Measurements from ENCODE around the gene CFAP410.

Gene CFAP410

DNA sequence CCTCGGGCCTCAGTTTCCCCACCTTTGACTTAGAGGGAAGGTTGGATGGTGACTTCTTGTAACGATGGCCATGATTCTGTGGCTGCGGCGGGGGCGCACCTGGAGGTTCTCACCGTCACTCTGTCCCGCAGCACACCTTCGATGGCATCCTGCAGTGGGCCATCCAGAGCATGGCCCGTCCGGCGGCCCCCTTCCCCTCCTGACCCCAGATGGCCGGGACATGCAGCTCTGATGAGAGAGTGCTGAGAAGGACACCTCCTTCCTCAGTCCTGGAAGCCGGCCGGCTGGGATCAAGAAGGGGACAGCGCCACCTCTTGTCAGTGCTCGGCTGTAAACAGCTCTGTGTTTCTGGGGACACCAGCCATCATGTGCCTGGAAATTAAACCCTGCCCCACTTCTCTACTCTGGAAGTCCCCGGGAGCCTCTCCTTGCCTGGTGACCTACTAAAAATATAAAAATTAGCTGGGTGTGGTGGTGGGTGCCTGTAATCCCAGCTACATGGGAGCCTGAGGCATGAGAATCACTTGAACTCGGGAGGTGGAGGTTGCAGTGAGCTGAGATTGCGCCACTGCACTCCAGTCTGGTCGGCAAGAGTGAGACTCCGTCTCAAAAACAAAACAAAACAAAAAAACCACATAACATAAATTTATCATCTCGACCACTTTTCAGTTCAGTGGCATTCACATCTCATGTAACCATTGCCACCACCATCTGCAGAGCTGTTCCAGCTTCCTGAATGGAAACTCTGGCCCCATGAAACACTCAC, 41.5 kb downstream of the CFAP410 start:
- Histone ChIP-seq H3K9ac (ENCODE audit: low read depth, low read length) (no peak overlapping the region), H3K36me3 (ENCODE audit: control insufficient read depth, insufficient read depth, low read length) (no peaks in the 10 kb centered on the region), H3K4me3 (ENCODE audit: low read depth, low read length) (no peak overlapping the region), H3K27me3 (ENCODE audit: control insufficient read depth, insufficient read depth, low read length) (no peaks in the 10 kb centered on the region), H3K4me1 (ENCODE audit: control insufficient read depth, insufficient read depth, low read length) (peaks cover 7% of the 10 kb centered on the region), H3K9me3 (ENCODE audit: control insufficient read depth, insufficient read depth, low read length) (no peaks in the 10 kb centered on the region)

GRCh38 chr21:44296916-44297315, 42.3 kb downstream of the CFAP410 start:
- H3K4me1 ChIP-seq (ENCODE audit: control insufficient read depth, insufficient read depth, low read length), result peaks cover 7% of the 10 kb centered on the region
- no peaks in the 10 kb centered on the region for H3K9me3 ChIP-seq (ENCODE audit: control insufficient read depth, insufficient read depth, low read length)
- no peak overlapping the region for H3K9ac ChIP-seq (ENCODE audit: low read depth, low read length)
- H3K4me3 ChIP-seq (ENCODE audit: low read depth, low read length), result no peak overlapping the region
- H3K36me3 ChIP-seq (ENCODE audit: control insufficient read depth, insufficient read depth, low read length), result no peaks in the 10 kb centered on the region
- H3K27me3 ChIP-seq (ENCODE audit: control insufficient read depth, insufficient read depth, low read length), result no peaks in the 10 kb centered on the region

GRCh38 chr21:44296103-44296519, 43.1 kb downstream of the CFAP410 start:
- Histone ChIP-seq H3K4me1 (ENCODE audit: control insufficient read depth, insufficient read depth, low read length) (peaks cover 7% of the 10 kb centered on the region), H3K27me3 (ENCODE audit: control insufficient read depth, insufficient read depth, low read length) (no peaks in the 10 kb centered on the region), H3K9ac (ENCODE audit: low read depth, low read length) (no peak overlapping the region), H3K4me3 (ENCODE audit: low read depth, low read length) (no peak overlapping the region), H3K9me3 (ENCODE audit: control insufficient read depth, insufficient read depth, low read length) (no peaks in the 10 kb centered on the region), H3K36me3 (ENCODE audit: control insufficient read depth, insufficient read depth, low read length) (no peaks in the 10 kb centered on the region)

DNA sequence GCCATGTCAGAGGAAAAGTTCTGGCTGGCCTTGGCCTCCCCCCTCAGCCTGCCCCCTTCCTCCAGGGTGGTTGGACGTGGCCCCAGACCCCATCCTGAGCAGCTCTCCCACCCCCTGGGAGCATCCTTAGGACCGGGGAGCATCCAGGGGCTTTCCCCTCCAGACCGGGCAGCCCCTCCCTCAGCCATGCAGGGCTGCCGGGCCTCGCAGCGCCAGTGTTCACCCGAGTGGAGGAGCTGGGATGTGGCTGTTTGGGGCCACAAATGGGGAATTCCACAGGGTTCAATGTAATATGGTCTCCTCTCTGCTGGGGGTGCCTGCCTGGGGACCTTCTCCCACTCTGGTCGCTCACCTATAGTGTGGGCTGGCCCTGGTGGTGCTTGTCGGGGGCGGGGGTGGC, 43.5 kb downstream of the CFAP410 start:
- Histone ChIP-seq H3K9ac (ENCODE audit: low read depth, low read length) (no peak overlapping the region), H3K4me1 (ENCODE audit: control insufficient read depth, insufficient read depth, low read length) (peaks cover 4% of the 10 kb centered on the region), H3K27me3 (ENCODE audit: control insufficient read depth, insufficient read depth, low read length) (no peaks in the 10 kb centered on the region), H3K36me3 (ENCODE audit: control insufficient read depth, insufficient read depth, low read length) (no peaks in the 10 kb centered on the region), H3K9me3 (ENCODE audit: control insufficient read depth, insufficient read depth, low read length) (no peaks in the 10 kb centered on the region), H3K4me3 (ENCODE audit: low read depth, low read length) (no peak overlapping the region)

DNA sequence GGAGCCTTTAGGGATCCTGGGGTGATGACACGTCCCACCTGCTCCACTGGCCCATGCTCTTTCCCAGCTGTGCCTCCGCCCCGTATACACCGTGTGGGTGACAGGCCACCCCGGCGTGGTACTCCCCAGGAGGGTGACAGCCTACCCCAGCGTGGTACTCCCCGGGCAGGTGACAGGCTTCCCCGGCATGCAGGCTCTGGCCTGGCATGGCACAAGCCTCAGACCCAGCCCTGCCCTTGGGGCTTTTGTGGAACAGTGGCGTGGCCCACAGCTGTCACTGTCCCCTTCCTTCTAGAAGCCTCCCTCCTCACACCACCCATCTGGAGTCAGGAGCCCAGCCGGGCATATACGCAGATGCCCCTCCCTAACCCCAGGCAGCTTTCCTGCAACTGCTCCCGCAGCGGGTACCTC, 44.0 kb downstream of the CFAP410 start:
- Histone ChIP-seq H3K36me3 (ENCODE audit: control insufficient read depth, insufficient read depth, low read length) (no peaks in the 10 kb centered on the region), H3K9ac (ENCODE audit: low read depth, low read length) (no peak overlapping the region), H3K27me3 (ENCODE audit: control insufficient read depth, insufficient read depth, low read length) (no peaks in the 10 kb centered on the region), H3K9me3 (ENCODE audit: control insufficient read depth, insufficient read depth, low read length) (no peaks in the 10 kb centered on the region), H3K4me1 (ENCODE audit: control insufficient read depth, insufficient read depth, low read length) (peaks cover 4% of the 10 kb centered on the region), H3K4me3 (ENCODE audit: low read depth, low read length) (no peak overlapping the region)

DNA sequence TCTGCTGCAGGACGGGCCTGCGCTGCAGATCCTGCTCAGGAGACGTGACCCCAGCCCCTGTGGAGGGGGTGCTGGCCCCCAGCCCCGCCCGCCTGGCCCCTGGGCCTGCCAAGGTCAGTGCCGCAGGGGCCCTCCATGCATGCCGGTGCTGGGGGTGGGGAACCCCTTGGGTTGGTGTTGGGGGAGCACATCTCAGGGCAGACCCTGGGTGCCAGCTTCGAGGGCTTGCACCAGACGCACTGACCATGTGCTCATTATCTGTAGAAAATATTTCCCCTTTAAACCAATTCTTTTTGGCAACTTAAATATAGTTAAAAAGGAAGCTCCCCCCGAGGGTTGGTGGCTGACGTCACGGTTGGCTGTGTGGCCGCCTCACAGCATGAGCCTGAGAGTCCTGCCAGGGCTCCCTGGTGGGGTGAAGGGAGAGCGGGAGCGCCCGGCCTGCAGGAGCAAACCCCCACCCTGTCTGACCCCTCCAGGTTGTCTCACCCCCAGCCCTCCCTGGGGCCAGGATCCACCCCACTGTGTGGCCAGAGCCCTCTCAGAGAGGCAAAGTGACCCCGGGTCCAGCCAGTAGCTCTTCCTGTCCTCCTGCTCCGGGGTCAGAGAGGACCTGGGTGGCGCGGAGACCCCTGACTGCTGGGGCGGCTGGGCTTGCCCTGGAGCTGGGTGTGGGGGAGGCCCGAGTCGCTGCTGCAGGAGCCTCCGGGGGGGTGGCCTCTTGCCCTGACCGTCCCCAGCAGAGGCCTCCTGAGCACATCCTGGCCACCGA, 44.6 kb downstream of the CFAP410 start:
- Histone ChIP-seq H3K9me3 (ENCODE audit: control insufficient read depth, insufficient read depth, low read length) (no peaks in the 10 kb centered on the region), H3K4me3 (ENCODE audit: low read depth, low read length) (no peak overlapping the region), H3K4me1 (ENCODE audit: control insufficient read depth, insufficient read depth, low read length) (peaks cover 4% of the 10 kb centered on the region), H3K9ac (ENCODE audit: low read depth, low read length) (no peak overlapping the region), H3K27me3 (ENCODE audit: control insufficient read depth, insufficient read depth, low read length) (no peaks in the 10 kb centered on the region), H3K36me3 (ENCODE audit: control insufficient read depth, insufficient read depth, low read length) (no peaks in the 10 kb centered on the region)

DNA sequence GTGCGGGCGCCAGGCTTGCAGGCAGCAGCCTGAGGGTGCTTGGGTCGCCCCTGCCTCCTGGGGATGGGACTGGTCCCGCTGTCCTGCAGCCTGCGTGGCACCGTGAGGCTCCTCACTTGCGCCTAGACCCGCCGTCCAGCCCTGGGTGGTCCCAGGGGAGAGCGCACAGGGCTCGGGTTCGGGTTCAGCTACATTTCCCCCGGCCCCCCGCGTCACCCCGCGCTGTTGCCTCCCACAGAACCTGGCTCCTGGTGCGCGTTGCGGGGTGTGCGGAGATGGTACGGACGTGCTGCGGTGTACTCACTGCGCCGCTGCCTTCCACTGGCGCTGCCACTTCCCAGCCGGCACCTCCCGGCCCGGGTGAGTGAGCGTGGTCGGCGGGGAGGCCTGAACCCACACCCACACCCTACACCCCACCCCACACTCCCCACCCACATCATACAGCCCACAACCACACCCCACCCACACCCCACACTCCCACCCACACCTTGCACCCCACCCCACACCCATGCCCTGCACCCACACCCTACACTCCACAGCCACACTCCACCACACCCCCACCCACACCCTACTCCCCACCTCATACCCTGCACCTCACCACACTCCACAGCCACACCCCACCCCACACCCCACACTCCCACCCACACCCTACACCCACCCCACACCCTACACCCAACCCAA, 45.5 kb downstream of the CFAP410 start:
- Histone ChIP-seq H3K36me3 (ENCODE audit: control insufficient read depth, insufficient read depth, low read length) (no peaks in the 10 kb centered on the region), H3K9ac (ENCODE audit: low read depth, low read length) (no peak overlapping the region), H3K9me3 (ENCODE audit: control insufficient read depth, insufficient read depth, low read length) (no peaks in the 10 kb centered on the region), H3K4me3 (ENCODE audit: low read depth, low read length) (no peak overlapping the region), H3K27me3 (ENCODE audit: control insufficient read depth, insufficient read depth, low read length) (no peaks in the 10 kb centered on the region), H3K4me1 (ENCODE audit: control insufficient read depth, insufficient read depth, low read length) (no peaks in the 10 kb centered on the region)

DNA sequence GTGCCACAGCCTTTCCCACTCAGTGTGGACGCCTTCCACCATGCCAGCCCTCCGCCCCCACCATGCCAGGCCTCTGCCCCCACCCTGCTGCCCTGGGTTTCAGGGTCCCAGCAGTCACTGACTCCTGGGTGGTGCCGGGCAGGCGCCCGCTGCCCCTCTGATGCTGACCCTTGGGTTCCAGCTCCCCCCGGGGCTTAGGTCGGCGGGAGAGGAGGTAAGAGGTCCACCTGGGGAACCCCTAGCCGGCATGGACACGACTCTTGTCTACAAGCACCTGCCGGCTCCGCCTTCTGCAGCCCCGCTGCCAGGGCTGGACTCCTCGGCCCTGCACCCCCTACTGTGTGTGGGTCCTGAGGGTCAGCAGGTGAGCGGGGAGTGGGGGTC, 46.4 kb downstream of the CFAP410 start:
- Histone ChIP-seq H3K4me1 (ENCODE audit: control insufficient read depth, insufficient read depth, low read length) (no peaks in the 10 kb centered on the region), H3K9ac (ENCODE audit: low read depth, low read length) (no peak overlapping the region), H3K36me3 (ENCODE audit: control insufficient read depth, insufficient read depth, low read length) (no peaks in the 10 kb centered on the region), H3K4me3 (ENCODE audit: low read depth, low read length) (no peak overlapping the region), H3K27me3 (ENCODE audit: control insufficient read depth, insufficient read depth, low read length) (no peaks in the 10 kb centered on the region), H3K9me3 (ENCODE audit: control insufficient read depth, insufficient read depth, low read length) (no peaks in the 10 kb centered on the region)

GRCh38 chr21:44291936-44292811, 47.0 kb downstream of the CFAP410 start:
- no peak overlapping the region for H3K9ac ChIP-seq (ENCODE audit: low read depth, low read length)
- no peak overlapping the region for H3K4me3 ChIP-seq (ENCODE audit: low read depth, low read length)
- no peaks in the 10 kb centered on the region for H3K36me3 ChIP-seq (ENCODE audit: control insufficient read depth, insufficient read depth, low read length)
- no peaks in the 10 kb centered on the region for H3K9me3 ChIP-seq (ENCODE audit: control insufficient read depth, insufficient read depth, low read length)
- no peaks in the 10 kb centered on the region for H3K27me3 ChIP-seq (ENCODE audit: control insufficient read depth, insufficient read depth, low read length)
- H3K4me1 ChIP-seq (ENCODE audit: control insufficient read depth, insufficient read depth, low read length), result no peaks in the 10 kb centered on the region

DNA sequence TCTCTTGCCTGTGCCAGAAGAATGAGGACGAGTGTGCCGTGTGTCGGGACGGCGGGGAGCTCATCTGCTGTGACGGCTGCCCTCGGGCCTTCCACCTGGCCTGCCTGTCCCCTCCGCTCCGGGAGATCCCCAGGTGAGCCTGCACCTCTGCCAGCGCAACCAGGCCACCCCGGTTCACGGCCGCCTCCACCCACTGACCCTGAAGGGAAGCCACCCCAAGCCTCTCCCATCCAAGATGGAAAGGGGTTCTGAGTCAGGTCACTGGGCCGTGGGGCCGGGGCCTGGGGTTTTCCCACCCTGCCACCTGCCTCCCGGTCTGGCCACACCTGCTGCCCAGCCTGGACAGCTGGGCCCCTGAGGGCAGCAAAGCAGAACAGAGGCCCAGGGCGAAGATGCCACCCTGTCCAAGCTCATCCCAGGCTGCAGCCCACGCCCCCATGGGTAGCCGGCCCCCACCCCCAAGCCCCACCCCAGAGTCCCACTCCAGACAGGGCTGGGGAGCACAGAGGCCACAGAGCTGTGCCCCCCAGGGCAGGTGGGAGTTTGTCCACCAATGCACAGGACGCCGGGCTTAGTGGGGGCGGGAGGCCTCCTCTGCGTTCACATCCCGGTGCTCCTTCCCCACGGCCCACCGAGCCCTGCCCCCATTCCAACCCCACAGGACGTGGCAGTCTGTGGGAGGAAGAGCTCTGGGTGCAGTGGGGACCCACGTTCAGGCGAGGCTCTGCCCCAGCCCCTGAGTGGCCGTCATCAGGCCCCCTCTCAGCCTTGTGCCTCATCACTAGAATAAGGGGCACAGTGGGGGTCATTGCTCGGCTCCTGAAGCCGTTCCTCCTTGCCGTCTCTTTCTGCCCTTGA, 47.9 kb downstream of the CFAP410 start:
- no peak overlapping the region for H3K9ac ChIP-seq (ENCODE audit: low read depth, low read length)
- H3K4me1 ChIP-seq (ENCODE audit: control insufficient read depth, insufficient read depth, low read length), result no peaks in the 10 kb centered on the region
- no peaks in the 10 kb centered on the region for H3K36me3 ChIP-seq (ENCODE audit: control insufficient read depth, insufficient read depth, low read length)
- no peaks in the 10 kb centered on the region for H3K27me3 ChIP-seq (ENCODE audit: control insufficient read depth, insufficient read depth, low read length)
- no peak overlapping the region for H3K4me3 ChIP-seq (ENCODE audit: low read depth, low read length)
- H3K9me3 ChIP-seq (ENCODE audit: control insufficient read depth, insufficient read depth, low read length), result no peaks in the 10 kb centered on the region

Data from iPS-15b (cell line).